Body of pancreas (tissue), 4 donors: ENCODE measurements around the gene HOXA13.

Experiments used
- CTCF ChIP-seq, 7 experiments: fragments of 450-650 bp in 4 of 7; fragments of 200-600 bp in 3 of 7; sonication (generic) in 3 of 7; IDR thresholded peaks; one replicate each; pipeline ENCODE4 v1.5.1; 2016 to 2019; ENCODE audit warnings: antibody characterized with exemption in 7 of 7
- POLR2A ChIP-seq, 3 donors: fragments of 450-650 bp; IDR thresholded peaks; one replicate each; pipeline ENCODE4 v1.6.1; 2016; ENCODE audit warnings: antibody characterized with exemption in 3 of 3, mild to moderate bottlenecking in 2 of 3

- TF ChIP-seq CTCF (IDR thresholded peaks at IDR 0.05) (no peak), POLR2A (IDR thresholded peaks at IDR 0.05) (no peak)
Observed at GRCh38 chr7:27194686-27195379, 5.1 kb downstream of the HOXA13 start.
